Peyer's patch (tissue), 4 donors: ENCODE data around the gene ZC3HAV1L.

Experiments used
- POLR2A ChIP-seq, 2 donors: fragments of 450-650 bp; IDR thresholded peaks; one replicate each; pipeline ENCODE4 v1.5.1; 2017; ENCODE audit warnings: antibody characterized with exemption in 2 of 2, mild to moderate bottlenecking in 2 of 2, moderate library complexity in 2 of 2
- TF ChIP-seq, protein P1 (sequence below), 6 experiments: fragments of 450-650 bp in 4 of 6; fragments of 200-600 bp in 2 of 6; sonication (generic) in 1 of 6; IDR thresholded peaks; one replicate each; pipeline ENCODE4 v1.5.1; 2017 to 2019; ENCODE audit warnings: antibody characterized with exemption in 6 of 6, mild to moderate bottlenecking in 3 of 6, moderate library complexity in 1 of 6

DNA sequence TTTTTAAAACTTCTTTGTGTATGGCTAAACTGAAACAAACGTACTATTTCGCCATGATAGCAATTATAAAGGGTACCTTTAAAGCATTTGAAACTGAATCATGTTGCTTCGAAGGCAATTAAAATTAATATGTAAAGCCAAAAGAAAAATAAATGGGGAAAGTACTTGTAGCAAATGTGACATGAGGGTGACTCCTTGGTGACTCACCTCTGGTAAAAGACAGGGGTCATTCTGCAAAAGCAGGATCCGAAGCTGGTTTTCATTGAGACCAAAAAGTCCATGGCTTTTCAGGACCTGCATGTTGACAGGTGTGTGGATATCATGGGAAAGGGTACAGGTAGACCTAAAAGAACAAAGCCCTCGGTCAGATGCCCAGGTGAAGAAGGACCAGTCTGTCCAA is 1.5 kb downstream of the ZC3HAV1L start:
- TF ChIP-seq, protein P1, sequence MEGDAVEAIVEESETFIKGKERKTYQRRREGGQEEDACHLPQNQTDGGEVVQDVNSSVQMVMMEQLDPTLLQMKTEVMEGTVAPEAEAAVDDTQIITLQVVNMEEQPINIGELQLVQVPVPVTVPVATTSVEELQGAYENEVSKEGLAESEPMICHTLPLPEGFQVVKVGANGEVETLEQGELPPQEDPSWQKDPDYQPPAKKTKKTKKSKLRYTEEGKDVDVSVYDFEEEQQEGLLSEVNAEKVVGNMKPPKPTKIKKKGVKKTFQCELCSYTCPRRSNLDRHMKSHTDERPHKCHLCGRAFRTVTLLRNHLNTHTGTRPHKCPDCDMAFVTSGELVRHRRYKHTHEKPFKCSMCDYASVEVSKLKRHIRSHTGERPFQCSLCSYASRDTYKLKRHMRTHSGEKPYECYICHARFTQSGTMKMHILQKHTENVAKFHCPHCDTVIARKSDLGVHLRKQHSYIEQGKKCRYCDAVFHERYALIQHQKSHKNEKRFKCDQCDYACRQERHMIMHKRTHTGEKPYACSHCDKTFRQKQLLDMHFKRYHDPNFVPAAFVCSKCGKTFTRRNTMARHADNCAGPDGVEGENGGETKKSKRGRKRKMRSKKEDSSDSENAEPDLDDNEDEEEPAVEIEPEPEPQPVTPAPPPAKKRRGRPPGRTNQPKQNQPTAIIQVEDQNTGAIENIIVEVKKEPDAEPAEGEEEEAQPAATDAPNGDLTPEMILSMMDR (IDR thresholded peaks at IDR 0.05): no peak
- no peak for TF ChIP-seq POLR2A (IDR thresholded peaks at IDR 0.05)
